CD14-positive monocyte (primary cell): ENCODE data around the gene GOLGA3. TPM values are rescaled to one million over a fixed set of nuclear protein-coding genes. Genes with fewer than 3 reads are reported as not detected.

Experiments
- DNase-seq, 3 donors: peaks; one replicate each; pipeline ENCODE4 v3.0.0-alpha.2; 2011 to 2022
- H2AFZ ChIP-seq: 2 replicates; pipeline ENCODE4 v1.6.0; 2012; ENCODE audit warnings: mild to moderate bottlenecking, low read depth, low read length, inconsistent platforms; ENCODE audit not compliant: insufficient read depth, poor library complexity, severe bottlenecking
- H3K27ac ChIP-seq, 2 donors: 1 replicate in 1 of 2; 2 replicates in 1 of 2; pipeline ENCODE4 v1.5.1; 2012 to 2013; ENCODE audit warnings: low read length in 2 of 2, control low read depth in 1 of 2, inconsistent platforms in 1 of 2, low read depth in 1 of 2, mild to moderate bottlenecking in 1 of 2
- H3K27me3 ChIP-seq, 2 donors: one replicate each; pipeline versions ENCODE4 v1.6.0 to v1.6.1; 2011 to 2013; ENCODE audit warnings: low read length in 2 of 2; ENCODE audit not compliant: control insufficient read depth in 2 of 2, insufficient read depth in 2 of 2
- H3K36me3 ChIP-seq, 2 donors: replicated peaks in 1 of 2; 1 replicate in 1 of 2; 2 replicates in 1 of 2; pipeline versions ENCODE4 v1.5.1 to v1.6.1; 2012 to 2013; ENCODE audit warnings: low read length in 2 of 2, control low read depth in 1 of 2, inconsistent platforms in 1 of 2, mild to moderate bottlenecking in 1 of 2; ENCODE audit not compliant: insufficient read depth in 2 of 2, control insufficient read depth in 1 of 2
- H3K4me1 ChIP-seq, 2 donors: 1 replicate in 1 of 2; 2 replicates in 1 of 2; pipeline versions ENCODE4 v1.5.1 to v1.6.1; 2012 to 2013; ENCODE audit warnings: low read length in 2 of 2, control low read depth in 1 of 2, inconsistent platforms in 1 of 2, mild to moderate bottlenecking in 1 of 2, moderate library complexity in 1 of 2; ENCODE audit not compliant: insufficient read depth in 2 of 2, control insufficient read depth in 1 of 2
- H3K4me2 ChIP-seq: replicated peaks from 2 replicates; pipeline ENCODE3; 2012; ENCODE audit warnings: low read length, moderate library complexity, mild to moderate bottlenecking; ENCODE audit not compliant: poor library complexity, severe bottlenecking; ENCODE audit errors: extremely low read depth
- H3K4me3 ChIP-seq, 3 experiments: fragments of 200-600 bp in 1 of 3; sonication (generic) in 1 of 3; replicated peaks in 1 of 3; 1 replicate in 2 of 3; 2 replicates in 1 of 3; pipeline ENCODE4 v1.5.1; 2011 to 2013; ENCODE audit warnings: low read length in 3 of 3, mild to moderate bottlenecking in 3 of 3, control low read depth in 2 of 3, low read depth in 2 of 3, inconsistent platforms in 1 of 3, moderate library complexity in 1 of 3
- H3K79me2 ChIP-seq: 2 replicates; pipeline ENCODE4 v1.6.0; 2012; ENCODE audit warnings: mild to moderate bottlenecking, control low read depth, inconsistent platforms, low read length, moderate library complexity; ENCODE audit not compliant: insufficient read depth
- H3K9ac ChIP-seq: 2 replicates; pipeline ENCODE4 v1.6.0; 2017; ENCODE audit warnings: low read length, mild to moderate bottlenecking; ENCODE audit not compliant: insufficient read depth, poor library complexity, severe bottlenecking
- H3K9me3 ChIP-seq, 2 donors: replicated peaks in 1 of 2; 1 replicate in 1 of 2; 2 replicates in 1 of 2; pipeline versions ENCODE4 v1.5.1 to v1.6.1; 2012 to 2013; ENCODE audit warnings: low read length in 2 of 2, control low read depth in 1 of 2; ENCODE audit not compliant: control insufficient read depth in 1 of 2, insufficient read depth in 1 of 2
- H4K20me1 ChIP-seq: 2 replicates; pipeline ENCODE4 v1.6.0; 2012; ENCODE audit warnings: mild to moderate bottlenecking, low read length, control low read depth, moderate library complexity; ENCODE audit not compliant: insufficient read depth
- H3K27ac Mint-ChIP-seq, 7 donors: one replicate each; pipeline ENCODE4 v1.8.0; 2020; ENCODE audit warnings: mild to moderate bottlenecking in 7 of 7, mixed read lengths in 7 of 7, moderate library complexity in 6 of 7, inconsistent platforms in 2 of 7
- H3K27me3 Mint-ChIP-seq, 3 donors: one replicate each; pipeline ENCODE4 v1.8.0; 2021 to 2022; ENCODE audit warnings: low read depth in 3 of 3, mild to moderate bottlenecking in 3 of 3, mixed read lengths in 3 of 3, moderate library complexity in 3 of 3, inconsistent platforms in 1 of 3
- H3K36me3 Mint-ChIP-seq, 2 donors: one replicate each; pipeline ENCODE4 v1.8.0; 2020; ENCODE audit warnings: mixed read lengths in 2 of 2, inconsistent platforms in 1 of 2, mild to moderate bottlenecking in 1 of 2
- H3K4me1 Mint-ChIP-seq: one replicate; pipeline ENCODE4 v1.8.0; 2020; ENCODE audit warnings: mild to moderate bottlenecking, mixed read lengths
- H3K4me3 Mint-ChIP-seq, 2 donors: one replicate each; pipeline ENCODE4 v1.8.0; 2020; ENCODE audit warnings: mild to moderate bottlenecking in 2 of 2, mixed read lengths in 2 of 2, moderate library complexity in 1 of 2
- H3K9me3 Mint-ChIP-seq, 7 donors: one replicate each; pipeline ENCODE4 v1.8.0; 2020 to 2022; ENCODE audit warnings: mixed read lengths in 7 of 7, mild to moderate bottlenecking in 6 of 7, moderate library complexity in 6 of 7, inconsistent platforms in 2 of 7
- CTCF ChIP-seq: fragments of 200-600 bp; IDR thresholded peaks from one replicate; pipeline ENCODE4 v1.8.0; 2022; ENCODE audit warnings: antibody characterized with exemption, mild to moderate bottlenecking
- WGBS: methylation state at CpG from one replicate; pipeline ENCODE4 v1.1.5; 2013; ENCODE audit warnings: missing lambda C conversion rate; ENCODE audit not compliant: insufficient coverage; 5-methylcytosine and 5-hydroxymethylcytosine counted together
- intact Hi-C, 2 donors: fragments of 100-400 bp; cut with micrococcal nuclease; formaldehyde crosslinking; loops; one replicate each; pipeline versions ENCODE4 v1.15.0 to v1.15.1; 2023
- polyA plus RNA-seq, 3 donors: library from polyadenylated mRNA; depleted of rRNA in 1 of 3; unstranded in 2 of 3; stranded (reverse) in 1 of 3; fragments of 300-500 nt in 2 of 3; fragments of >200 nt in 1 of 3; fragmentation: Illumina TruSeq in 2 of 3; gene quantifications; 1 replicate in 2 of 3; 2 replicates in 1 of 3; pipeline ENCODE4 v1.2.3, GENCODE V29; 2012 to 2021

Gene GOLGA3
- polyA plus RNA-seq, 3 donors: 1.2 to 12.0 (median 2.4) TPM

GRCh38 chr12:132872975-132873421 lies 44.3 kb upstream of the GOLGA3 start:
- Histone ChIP-seq H2AFZ (no peak overlapping the region), H3K4me3 (no peak overlapping the region), H3K9me3 (peaks cover 36 to 40% of the 10 kb centered on the region in 2 donors), H3K36me3 (peaks cover 87 to 99% of the 10 kb centered on the region in 2 donors), H3K27me3 (no peaks in the 10 kb centered on the region), H3K4me2 (no peak overlapping the region), H3K4me1 (no peaks in the 10 kb centered on the region), H3K27ac (no peak overlapping the region), H3K79me2 (peaks cover 12% of the 10 kb centered on the region), H4K20me1 (peaks cover 39% of the 10 kb centered on the region), H3K9ac (no peak overlapping the region)
- Mint-ChIP-seq H3K9me3 (peaks cover 25 to 42% (median 32%) of the 10 kb centered on the region in 7 donors), H3K27ac (no peak overlapping the region), H3K27me3 (no peaks in the 10 kb centered on the region), H3K36me3 (peaks cover 77 to 91% of the 10 kb centered on the region in 2 donors), H3K4me3 (no peak overlapping the region), H3K4me1 (no peaks in the 10 kb centered on the region)
- TF ChIP-seq CTCF: no peak
- intact Hi-C loops: no loop called here
- DNase-seq: no peak
- 95% methylated on average over 12 of the region's 12 CpGs for WGBS

- peaks cover 10% of the 10 kb centered on the region for H3K79me2 ChIP-seq
- no peak for DNase-seq
- intact Hi-C loops: no loop called here
- H3K9me3 Mint-ChIP-seq: peaks cover 32 to 47% (median 40%) of the 10 kb centered on the region in 7 donors
- no peaks in the 10 kb centered on the region for H3K4me1 ChIP-seq
- no peak overlapping the region for H3K9ac ChIP-seq
- H3K27me3 Mint-ChIP-seq: no peaks in the 10 kb centered on the region
- no peaks in the 10 kb centered on the region for H3K27me3 ChIP-seq
- H3K36me3 ChIP-seq: peaks cover 90 to 99% of the 10 kb centered on the region in 2 donors
- H3K4me2 ChIP-seq: no peak overlapping the region
- H3K4me1 Mint-ChIP-seq: no peaks in the 10 kb centered on the region
- H3K4me3 Mint-ChIP-seq: no peak overlapping the region
- H3K4me3 ChIP-seq: no peak overlapping the region
- peaks cover 80 to 91% of the 10 kb centered on the region in 2 donors for H3K36me3 Mint-ChIP-seq
- peaks cover 43 to 48% of the 10 kb centered on the region in 2 donors for H3K9me3 ChIP-seq
- no peak overlapping the region for H2AFZ ChIP-seq
- H4K20me1 ChIP-seq: peaks cover 36% of the 10 kb centered on the region
- no peak overlapping the region for H3K27ac ChIP-seq
- 95% methylated on average over 13 of the region's 21 CpGs for WGBS
- H3K27ac Mint-ChIP-seq: peak overlapping the region in 1 of 7 donors; percentile 40
- no peak for TF ChIP-seq CTCF
These were observed 43.6 kb upstream of the GOLGA3 start for GRCh38 chr12:132872073-132872855.
